ENCODE results near the gene ZNF556.
"Not testable (repeated sequence)": the region's sequence is repeated elsewhere in the genome, so short reads cannot be mapped to it uniquely, and the experiment has no call there.

The ZNF556 gene

DNA sequence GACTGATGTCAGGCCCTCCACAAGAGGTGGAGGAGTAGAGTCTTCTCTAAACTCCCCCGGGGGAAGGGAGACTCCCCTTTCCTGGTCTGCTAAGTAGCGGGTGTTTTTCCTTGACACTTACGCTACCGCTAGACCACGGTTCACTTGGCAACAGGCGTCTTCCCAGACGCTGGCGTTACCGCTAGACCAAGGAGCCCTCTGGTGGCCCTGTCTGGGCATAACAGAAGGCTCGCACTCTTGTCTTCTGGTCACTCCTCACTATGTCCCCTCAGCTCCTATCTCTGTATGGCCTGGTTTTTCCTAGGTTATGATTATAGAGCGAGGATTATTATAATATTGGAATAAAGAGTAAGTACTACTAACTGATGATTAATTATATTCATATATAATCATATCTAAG, 5.0 kb downstream of the ZNF556 start:
- not testable (repeated sequence) for H3K4me1 Mint-ChIP-seq (ENCODE audit: low read depth); H3K4me3 Mint-ChIP-seq; H3K36me3 Mint-ChIP-seq (ENCODE audit: low read depth); H3K27me3 Mint-ChIP-seq (ENCODE audit: low read depth); H3K27ac Mint-ChIP-seq
- peaks cover 30% of the 10 kb centered on the region for H3K9me3 Mint-ChIP-seq

DNA sequence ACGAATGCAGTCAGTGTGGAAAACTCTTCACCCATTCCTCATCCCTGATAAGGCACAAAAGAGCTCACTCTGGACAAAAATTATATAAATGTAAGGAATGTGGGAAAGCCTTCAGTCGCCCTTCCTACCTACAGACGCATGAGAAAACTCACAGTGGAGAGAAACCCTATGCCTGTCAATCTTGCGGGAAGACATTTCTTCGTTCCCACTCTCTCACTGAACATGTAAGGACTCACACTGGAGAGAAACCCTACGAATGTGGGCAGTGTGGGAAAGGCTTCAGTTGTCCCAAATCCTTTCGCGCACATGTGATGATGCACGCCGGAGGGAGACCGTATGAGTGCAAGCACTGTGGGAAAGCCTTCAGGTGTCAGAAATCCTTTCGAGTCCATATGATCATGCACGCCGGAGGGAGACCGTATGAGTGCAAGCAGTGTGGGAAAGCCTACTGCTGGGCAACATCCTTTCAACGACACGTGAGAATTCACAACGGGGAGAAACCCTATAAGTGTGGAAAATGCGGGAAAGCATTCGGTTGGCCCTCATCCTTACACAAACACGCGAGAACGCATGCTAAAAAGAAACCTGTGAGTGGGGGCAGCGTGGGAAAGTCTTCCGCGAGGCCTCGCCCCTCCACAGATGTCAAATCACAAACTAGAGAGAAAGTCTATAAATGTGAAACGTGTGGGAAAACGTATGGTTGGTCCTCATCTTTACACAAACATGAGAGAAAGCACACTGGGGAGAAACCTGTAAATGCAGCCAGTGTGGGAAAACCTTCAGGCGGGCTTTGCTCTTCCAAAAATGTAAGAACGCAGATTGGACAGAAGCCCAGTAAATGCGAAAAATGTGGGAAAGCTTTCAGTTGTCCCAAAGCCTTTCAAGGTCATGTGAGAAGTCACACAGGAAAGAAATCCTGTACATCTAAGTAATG, 10.5 kb downstream of the ZNF556 start:
- Mint-ChIP-seq H3K4me3 (no peak overlapping the region), H3K4me1 (ENCODE audit: low read depth) (no peaks in the 10 kb centered on the region), H3K36me3 (ENCODE audit: low read depth) (peaks cover 2% of the 10 kb centered on the region), H3K27ac (no peak overlapping the region), H3K9me3 (peaks cover 32% of the 10 kb centered on the region), H3K27me3 (ENCODE audit: low read depth) (no peaks in the 10 kb centered on the region)

DNA sequence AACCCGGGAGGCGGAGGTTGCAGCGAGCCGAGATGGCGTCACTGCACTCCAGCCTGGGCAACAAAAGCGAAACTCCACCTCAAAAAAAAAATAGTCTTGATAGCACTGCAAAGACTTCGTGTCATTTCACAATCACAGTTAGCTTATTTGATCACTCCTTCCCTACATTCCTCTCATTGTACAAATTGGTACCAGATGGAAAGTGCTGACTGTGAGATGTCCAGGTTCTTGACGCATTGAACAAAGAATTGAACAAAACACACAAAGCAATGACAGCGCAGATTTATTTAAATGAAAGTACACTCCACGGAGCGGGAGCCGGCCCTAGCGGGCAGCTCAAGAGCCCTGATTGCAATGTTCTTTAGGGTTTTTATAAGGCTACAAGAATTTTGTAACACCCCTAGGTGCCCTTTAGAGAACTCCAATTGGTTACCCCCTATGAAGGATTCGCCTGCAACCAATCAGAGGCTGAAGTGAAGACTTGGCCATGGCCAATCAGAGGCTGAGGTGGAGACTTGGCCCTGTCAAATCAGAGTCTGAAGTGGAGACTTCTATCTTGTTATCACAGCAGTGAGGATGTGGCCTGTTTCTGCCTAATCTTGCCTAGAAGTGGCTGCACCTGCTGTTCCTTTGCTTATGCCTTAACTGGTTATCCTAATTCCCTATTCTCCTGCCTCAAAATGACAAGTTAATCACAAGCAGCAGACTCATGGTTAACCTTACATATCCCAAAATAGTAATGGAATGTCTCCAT, 16.7 kb downstream of the ZNF556 start:
- Mint-ChIP-seq H3K4me3 (no peak overlapping the region), H3K27me3 (ENCODE audit: low read depth) (no peaks in the 10 kb centered on the region), H3K27ac (no peak overlapping the region), H3K36me3 (ENCODE audit: low read depth) (peaks cover 2% of the 10 kb centered on the region), H3K4me1 (ENCODE audit: low read depth) (no peaks in the 10 kb centered on the region), H3K9me3 (peaks cover 22% of the 10 kb centered on the region)

DNA sequence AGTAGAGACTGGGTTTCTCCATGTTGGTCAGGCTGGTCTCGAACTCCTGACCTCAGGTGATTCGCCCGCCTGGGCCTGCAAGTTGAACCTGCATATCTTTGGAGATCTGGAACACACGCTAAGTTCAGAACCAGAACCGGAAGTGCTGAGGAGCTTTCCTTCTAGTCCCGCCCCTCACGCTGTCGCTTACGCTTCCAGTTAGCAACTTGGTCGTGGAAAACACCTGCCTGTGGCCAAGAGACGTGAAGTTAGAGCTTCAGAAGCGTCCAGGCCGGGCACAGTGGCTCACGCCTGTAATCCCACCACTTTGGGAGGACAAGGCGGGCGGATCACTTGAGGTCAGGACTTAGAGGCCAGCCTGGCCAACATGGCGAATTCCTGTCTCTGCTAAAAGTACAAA, 18.6 kb downstream of the ZNF556 start:
- Mint-ChIP-seq H3K27me3 (ENCODE audit: low read depth) (no peaks in the 10 kb centered on the region), H3K27ac (no peak overlapping the region), H3K4me1 (ENCODE audit: low read depth) (no peaks in the 10 kb centered on the region), H3K4me3 (no peak overlapping the region), H3K9me3 (peaks cover 15% of the 10 kb centered on the region), H3K36me3 (ENCODE audit: low read depth) (peaks cover 2% of the 10 kb centered on the region)

DNA sequence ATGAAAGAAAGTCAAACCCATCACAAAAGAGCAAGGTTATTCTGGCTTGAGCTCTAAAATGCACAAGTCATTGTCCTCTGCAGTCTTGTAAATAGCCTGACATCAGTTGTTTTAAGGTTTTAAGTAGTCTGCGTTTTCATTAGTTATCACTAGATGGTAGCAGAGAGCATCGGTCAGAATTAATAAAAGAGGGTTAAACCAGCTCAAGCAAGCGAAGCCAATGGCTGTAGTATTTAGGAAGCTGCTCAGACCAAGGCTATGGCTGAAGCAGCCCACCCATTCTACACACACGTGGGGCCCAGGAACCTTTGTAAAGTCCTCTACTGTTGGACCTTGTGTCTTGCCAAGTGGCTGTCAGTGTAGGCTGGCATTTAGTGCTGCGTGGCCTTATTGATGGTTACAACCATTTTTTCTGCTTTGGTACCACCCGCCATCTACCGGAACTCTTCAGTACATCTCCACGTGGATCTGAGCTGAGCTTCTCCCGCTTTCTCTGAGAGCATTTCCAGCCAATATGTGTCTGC, 20.3 kb downstream of the ZNF556 start:
- Mint-ChIP-seq H3K27me3 (ENCODE audit: low read depth) (no peaks in the 10 kb centered on the region), H3K9me3 (peaks cover 19% of the 10 kb centered on the region), H3K4me1 (ENCODE audit: low read depth) (no peaks in the 10 kb centered on the region), H3K4me3 (no peak overlapping the region), H3K36me3 (ENCODE audit: low read depth) (peaks cover 2% of the 10 kb centered on the region), H3K27ac (no peak overlapping the region)

DNA sequence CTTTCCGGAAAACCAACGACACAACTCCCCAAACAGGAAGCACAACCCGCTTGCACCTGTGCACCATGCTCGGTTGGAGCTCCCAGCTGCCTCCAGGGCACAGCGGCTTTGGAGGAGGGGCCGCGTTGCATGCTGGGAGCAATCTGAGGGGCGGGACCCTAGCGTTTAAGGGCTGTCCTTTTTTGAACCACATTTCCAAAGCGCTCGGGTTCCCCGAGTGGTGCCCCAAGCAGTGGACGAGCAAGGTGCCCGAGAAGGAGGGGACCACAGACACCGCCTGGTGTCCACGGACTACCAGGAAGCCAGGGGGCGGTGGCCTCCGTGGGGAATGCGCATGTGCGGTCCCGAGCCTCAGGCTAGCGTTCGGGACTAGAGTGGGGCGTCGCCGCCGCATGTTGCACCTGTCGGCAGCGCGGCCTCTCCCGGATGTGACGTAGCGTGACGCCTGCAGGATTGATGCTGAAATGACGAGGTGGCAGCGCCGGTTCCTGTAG, 21.6 kb downstream of the ZNF556 start:
- Mint-ChIP-seq H3K9me3 (peaks cover 11% of the 10 kb centered on the region), H3K4me3 (no peak overlapping the region), H3K27me3 (ENCODE audit: low read depth) (no peaks in the 10 kb centered on the region), H3K4me1 (ENCODE audit: low read depth) (no peaks in the 10 kb centered on the region), H3K36me3 (ENCODE audit: low read depth) (peaks cover under 1% of the 10 kb centered on the region), H3K27ac (no peak overlapping the region)

DNA sequence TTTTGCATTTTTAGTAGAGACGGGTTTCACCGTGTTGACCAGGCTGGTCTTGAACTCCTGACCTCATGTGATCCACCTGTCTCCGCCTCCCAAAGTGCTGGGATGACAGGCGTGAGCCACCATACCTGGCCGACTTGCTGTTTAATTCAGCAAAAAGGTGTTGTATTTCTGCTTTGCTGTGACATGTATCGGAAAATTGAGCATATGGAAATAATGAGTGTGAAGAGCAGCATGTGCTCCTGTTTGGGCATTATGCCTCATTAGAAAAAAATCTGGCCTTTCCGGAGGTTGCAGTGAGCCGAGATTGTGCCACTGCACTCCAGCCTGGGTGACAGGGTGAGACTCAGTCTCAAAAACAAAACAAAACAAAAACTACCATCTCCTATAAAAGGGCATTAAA, 23.4 kb downstream of the ZNF556 start:
- peaks cover 13% of the 10 kb centered on the region for H3K9me3 Mint-ChIP-seq
- H3K27ac Mint-ChIP-seq; H3K4me1 Mint-ChIP-seq (ENCODE audit: low read depth); H3K27me3 Mint-ChIP-seq (ENCODE audit: low read depth); H3K4me3 Mint-ChIP-seq; H3K36me3 Mint-ChIP-seq (ENCODE audit: low read depth): not testable (repeated sequence)

DNA sequence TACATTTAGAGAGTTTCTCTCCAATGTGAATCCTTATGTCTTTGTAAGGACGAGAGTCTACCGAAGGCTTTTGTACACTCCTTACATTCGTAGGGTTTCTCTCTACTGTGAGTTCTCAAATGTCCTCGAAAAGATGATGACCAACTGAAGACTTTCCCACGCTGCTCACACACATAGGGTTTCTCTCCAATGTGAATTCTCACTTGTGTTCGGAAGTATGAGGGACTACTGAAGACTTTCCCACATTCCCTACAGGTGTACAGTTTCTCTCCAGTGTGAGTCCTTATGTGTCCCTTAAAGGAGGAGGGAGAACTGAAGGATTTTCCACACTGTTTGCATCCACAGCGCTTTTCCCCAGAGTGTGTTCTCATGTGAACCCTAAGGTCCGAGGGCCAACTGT, 29.6 kb downstream of the ZNF556 start:
- H3K4me1 Mint-ChIP-seq (ENCODE audit: low read depth), result peaks cover 6% of the 10 kb centered on the region
- H3K27me3 Mint-ChIP-seq (ENCODE audit: low read depth), result no peaks in the 10 kb centered on the region
- H3K36me3 Mint-ChIP-seq (ENCODE audit: low read depth), result peaks cover 2% of the 10 kb centered on the region
- H3K9me3 Mint-ChIP-seq, result peaks cover 24% of the 10 kb centered on the region
- no peak overlapping the region for H3K4me3 Mint-ChIP-seq
- no peak overlapping the region for H3K27ac Mint-ChIP-seq

DNA sequence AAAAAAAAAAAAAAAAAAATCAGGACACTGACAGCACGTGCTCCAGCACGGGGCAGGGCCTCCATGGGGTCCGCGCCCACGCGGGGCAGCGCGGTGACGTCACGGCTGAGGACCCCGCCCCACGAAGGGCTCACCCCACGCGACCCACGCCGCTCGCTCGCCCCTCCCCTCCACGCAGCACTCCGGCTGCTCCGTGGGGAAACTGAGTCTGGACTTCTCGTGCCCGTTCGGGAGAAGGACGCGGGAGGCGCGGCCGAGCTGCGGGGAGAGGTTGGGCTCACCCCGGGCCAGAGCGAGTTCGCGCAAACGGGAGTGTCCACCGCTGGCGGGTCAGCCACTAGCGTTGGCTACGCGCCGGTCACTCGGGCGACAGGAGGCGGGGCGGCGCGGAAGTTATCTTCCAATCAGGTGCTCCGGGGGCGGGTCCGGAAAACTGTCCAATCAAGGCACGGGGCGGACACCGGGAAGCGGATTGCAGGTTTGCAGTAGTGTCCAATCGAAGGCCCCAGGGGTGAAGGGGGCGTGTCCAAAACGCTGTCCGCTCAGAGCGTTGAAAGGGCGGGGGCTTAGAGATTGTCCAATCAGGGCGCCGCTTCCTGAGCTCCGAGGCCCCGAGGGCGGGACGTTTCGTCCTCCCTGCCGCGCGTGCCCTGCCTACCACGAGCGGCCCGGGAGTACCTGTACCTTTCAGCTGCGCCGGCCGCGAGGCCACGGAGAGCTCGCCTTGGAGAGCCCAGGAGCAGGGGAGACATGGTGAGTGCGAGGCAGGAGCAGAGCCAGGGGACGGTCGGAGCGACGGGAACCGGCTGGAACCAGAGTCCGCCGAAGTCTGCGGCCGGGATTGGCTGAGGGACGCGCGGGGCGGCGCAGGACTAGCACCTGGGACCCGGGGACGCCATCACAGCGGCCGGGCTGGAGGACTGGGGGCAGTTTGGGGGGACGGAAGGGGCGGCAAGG, 33.4 kb downstream of the ZNF556 start, which contains the start of gene ZNF57:
TSS of gene ZNF57 (plus strand) at position 633 of the 957 bp plus-strand sequence. CDS start at position 751, 118 bp downstream.
- Mint-ChIP-seq H3K36me3 (ENCODE audit: low read depth) (peaks cover 5% of the 10 kb centered on the region), H3K27me3 (ENCODE audit: low read depth) (no peaks in the 10 kb centered on the region), H3K4me1 (ENCODE audit: low read depth) (peaks cover 8% of the 10 kb centered on the region), H3K9me3 (peaks cover 21% of the 10 kb centered on the region), H3K4me3 (peak within 1 kb of the TSS; percentile 94), H3K27ac (peak within 1 kb of the TSS; percentile 84)

DNA sequence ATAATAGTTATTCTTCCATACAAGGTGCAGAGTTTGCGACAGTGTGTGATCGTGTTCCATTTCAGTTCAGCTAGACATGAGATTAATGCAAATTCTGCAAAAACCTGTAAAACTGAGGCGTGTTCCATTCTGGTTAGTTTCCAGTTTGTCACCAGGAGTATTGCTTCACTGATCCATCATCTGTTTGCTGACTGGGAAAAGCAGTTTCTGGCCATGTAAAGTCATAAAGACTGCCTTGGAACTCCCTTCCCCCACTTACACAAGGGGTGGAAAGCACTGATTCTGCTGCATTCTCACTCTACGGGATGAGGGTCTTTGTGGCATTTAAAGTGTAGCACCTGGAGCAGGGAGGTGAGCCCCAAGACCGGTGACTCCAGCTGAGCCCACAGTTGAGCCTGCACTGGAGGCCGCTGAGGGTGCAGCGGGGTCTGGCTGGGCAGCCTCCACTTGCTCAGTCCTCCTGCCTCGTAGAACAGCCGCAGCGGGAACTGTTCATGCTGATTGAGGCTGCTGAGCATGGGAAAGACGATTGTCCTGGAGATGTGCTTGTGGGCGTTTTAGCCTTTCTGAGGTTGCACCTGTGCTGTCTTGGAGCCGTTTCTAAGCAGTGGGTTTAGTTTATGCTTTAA, 35.6 kb downstream of the ZNF556 start:
- Mint-ChIP-seq H3K4me3 (peak overlapping the region; percentile 12), H3K27me3 (ENCODE audit: low read depth) (no peaks in the 10 kb centered on the region), H3K4me1 (ENCODE audit: low read depth) (peaks cover 8% of the 10 kb centered on the region), H3K27ac (no peak overlapping the region), H3K36me3 (ENCODE audit: low read depth) (peaks cover 5% of the 10 kb centered on the region), H3K9me3 (peaks cover 14% of the 10 kb centered on the region)

DNA sequence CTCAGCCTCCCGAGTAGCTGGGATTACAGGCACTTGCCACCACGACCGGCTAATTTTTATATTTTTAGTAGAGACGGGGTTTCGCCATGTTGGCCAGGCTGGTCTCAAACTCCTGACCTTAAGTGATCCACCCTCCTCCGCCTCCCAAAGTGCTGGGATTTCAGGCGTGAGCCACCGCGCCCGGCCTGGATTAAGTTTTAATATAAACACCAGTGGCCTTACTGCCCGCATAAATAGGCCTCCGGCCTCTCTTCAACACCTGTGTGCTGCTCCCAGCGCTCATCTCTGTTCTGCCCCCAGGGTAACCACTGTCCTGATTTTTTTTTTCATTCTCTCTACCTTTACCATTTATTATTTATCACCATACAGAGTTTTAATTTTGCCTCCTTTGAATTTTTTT, 36.2 kb downstream of the ZNF556 start:
- not testable (repeated sequence) for H3K4me1 Mint-ChIP-seq (ENCODE audit: low read depth); H3K27ac Mint-ChIP-seq; H3K36me3 Mint-ChIP-seq (ENCODE audit: low read depth); H3K4me3 Mint-ChIP-seq; H3K9me3 Mint-ChIP-seq; H3K27me3 Mint-ChIP-seq (ENCODE audit: low read depth)

DNA sequence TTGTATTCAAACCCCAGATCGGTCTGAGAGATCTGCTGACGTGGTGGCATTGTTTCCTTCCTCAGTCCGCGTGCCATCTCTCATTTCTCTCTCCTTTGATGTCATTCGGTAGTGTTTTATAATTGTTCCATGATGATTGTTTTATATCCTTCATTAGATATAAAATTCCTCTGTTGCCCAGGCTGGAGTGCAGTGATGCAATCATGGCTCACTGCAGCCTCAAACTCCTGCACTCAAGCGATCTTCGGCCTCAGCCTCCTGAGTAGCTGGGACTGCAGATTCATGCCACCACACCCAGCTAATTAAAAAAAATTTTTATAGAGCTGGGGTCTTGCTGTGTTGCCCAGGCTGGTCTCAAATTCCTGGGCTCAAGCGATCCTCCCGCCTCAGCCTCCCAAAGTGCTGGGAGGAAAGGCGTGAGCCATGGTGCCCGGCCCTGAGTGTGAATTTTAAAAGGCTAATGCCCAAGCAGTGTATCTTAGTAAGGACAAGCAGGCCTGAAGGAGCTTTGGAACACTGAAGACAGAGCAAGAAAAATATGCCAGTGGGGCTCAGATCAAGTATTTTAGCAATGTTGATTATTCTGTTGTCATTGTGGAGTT, 38.9 kb downstream of the ZNF556 start:
- H3K9me3 Mint-ChIP-seq, result peaks cover 16% of the 10 kb centered on the region
- H3K27ac Mint-ChIP-seq, result no peak overlapping the region
- H3K4me3 Mint-ChIP-seq, result no peak overlapping the region
- H3K36me3 Mint-ChIP-seq (ENCODE audit: low read depth), result peaks cover 9% of the 10 kb centered on the region
- H3K27me3 Mint-ChIP-seq (ENCODE audit: low read depth), result no peaks in the 10 kb centered on the region
- peaks cover 3% of the 10 kb centered on the region for H3K4me1 Mint-ChIP-seq (ENCODE audit: low read depth)

DNA sequence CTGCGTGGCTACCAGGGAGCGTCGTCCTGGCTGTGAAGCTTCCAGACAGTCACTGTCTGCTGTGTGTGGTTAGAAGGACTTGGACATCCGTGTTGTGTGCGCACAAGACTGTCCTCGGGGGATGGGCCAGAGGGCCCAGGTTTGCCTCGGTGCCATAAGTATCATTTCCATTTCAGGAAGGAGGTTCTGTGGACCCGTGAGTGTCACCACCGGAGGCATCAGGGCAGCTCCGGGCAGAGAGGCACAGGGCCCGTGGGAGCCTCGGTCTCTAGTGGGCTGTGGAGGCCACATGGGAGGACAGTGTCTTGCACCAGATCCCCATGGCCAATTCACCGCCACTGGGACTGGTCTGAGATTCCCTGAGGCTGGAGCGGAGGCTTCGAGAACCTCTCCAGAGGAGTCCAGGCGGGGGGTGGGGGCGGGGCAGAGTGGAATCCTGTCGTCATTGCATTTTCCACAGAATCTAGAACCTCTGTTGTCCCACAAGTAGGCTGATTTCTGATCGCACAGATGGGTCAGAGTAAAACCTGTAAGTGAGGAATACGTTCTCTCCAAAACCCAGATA, 39.6 kb downstream of the ZNF556 start:
- no peaks in the 10 kb centered on the region for H3K27me3 Mint-ChIP-seq (ENCODE audit: low read depth)

More for the DNA sequence above, 39.6 kb downstream of the ZNF556 start:
- Mint-ChIP-seq H3K27ac (no peak overlapping the region), H3K4me3 (no peak overlapping the region), H3K4me1 (ENCODE audit: low read depth) (peaks cover 1% of the 10 kb centered on the region), H3K36me3 (ENCODE audit: low read depth) (peaks cover 10% of the 10 kb centered on the region), H3K9me3 (peaks cover 20% of the 10 kb centered on the region)

All from T-helper 1 cell treated with Interleukin-12 subunit alpha and Interleukin-12 subunit beta and Interleukin-4 antibody, amounts not matched to agents 30 μg/mL and 1 μg/mL, for 36 hours (primary cell).